ENCODE measurements around the gene TUT1. TPM values are rescaled to one million over a fixed set of nuclear protein-coding genes. Genes with fewer than 3 reads are reported as not detected.

Gene TUT1
- total and polyA plus RNA-seq, 2 experiments from 2014 or later, result 6.1 to 12.1 TPM

DNA sequence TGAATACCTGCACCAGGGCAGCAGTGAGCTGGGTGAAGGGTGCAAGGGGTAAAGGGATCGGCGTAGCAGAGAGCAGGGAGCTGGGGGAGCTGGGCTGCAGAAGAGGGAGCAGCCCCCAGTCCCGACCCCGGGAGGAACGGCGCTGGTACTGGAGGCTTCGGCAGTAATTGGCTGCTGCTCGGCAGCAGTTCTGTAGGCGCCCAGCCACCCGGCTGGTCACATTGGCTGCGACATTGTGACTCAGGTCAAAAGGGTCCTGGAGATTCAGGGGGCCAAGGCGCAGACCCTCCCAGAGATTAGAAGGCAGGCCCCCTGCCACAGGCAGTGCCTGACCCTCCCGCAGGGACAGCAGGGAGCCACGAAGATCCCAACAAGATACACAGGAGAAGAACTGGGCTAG, 15.5 kb downstream of the TUT1 start:
- 38 to 43% methylated on average over 13 to 14 of the region's 14 CpGs for WGBS, 2 experiments (ENCODE audit: low coverage in 1 of 2, low lambda C conversion rate in 2 of 2, missing lambda C conversion rate in 2 of 2)
- no peak for TF ChIP-seq EZH2 (IDR thresholded peaks at IDR 0.05; ENCODE audit: insufficient read depth, poor library complexity, severe bottlenecking)
- TF ChIP-seq EZH2phosphoT487 (IDR thresholded peaks at IDR 0.05; ENCODE audit: insufficient read depth, low read depth), result no peak
- H2AFZ ChIP-seq, result 0 out of 2 replicates have a peak overlapping the region, but pooled peaks have one; percentile 65
- in situ Hi-C loops (cut with MboI), result no loop called here
- no peaks in the 10 kb centered on the region for H3K9me2 ChIP-seq (ENCODE audit: insufficient read depth)
- H3K4me2 ChIP-seq (ENCODE audit: unreplicated experiment), result peak overlapping the region; percentile 95
- peak overlapping the region; percentile 80 for H3K4me3 ChIP-seq
- H3K4me1 ChIP-seq (ENCODE audit: insufficient read depth), result peaks cover 22% of the 10 kb centered on the region
- no peaks in the 10 kb centered on the region for H4K20me1 ChIP-seq (ENCODE audit: insufficient read depth)
- H3K9me3 ChIP-seq (ENCODE audit: low read depth), result no peaks in the 10 kb centered on the region
- no peak for DNase-seq
- H3K36me3 ChIP-seq (ENCODE audit: low read depth), result peaks cover 19% of the 10 kb centered on the region
- peak overlapping the region; percentile 99; the same call in 1 of the 2 replicates for H3K27ac ChIP-seq
- H3K27me3 ChIP-seq (replicated peaks; ENCODE audit: insufficient read depth), result no peaks in the 10 kb centered on the region
- peak overlapping the region; percentile 99 for H3K9ac ChIP-seq
- peaks cover 14% of the 10 kb centered on the region for H3F3A ChIP-seq (ENCODE audit: insufficient read depth)
- H3K79me2 ChIP-seq (ENCODE audit: insufficient read depth), result peaks cover 61% of the 10 kb centered on the region

DNA sequence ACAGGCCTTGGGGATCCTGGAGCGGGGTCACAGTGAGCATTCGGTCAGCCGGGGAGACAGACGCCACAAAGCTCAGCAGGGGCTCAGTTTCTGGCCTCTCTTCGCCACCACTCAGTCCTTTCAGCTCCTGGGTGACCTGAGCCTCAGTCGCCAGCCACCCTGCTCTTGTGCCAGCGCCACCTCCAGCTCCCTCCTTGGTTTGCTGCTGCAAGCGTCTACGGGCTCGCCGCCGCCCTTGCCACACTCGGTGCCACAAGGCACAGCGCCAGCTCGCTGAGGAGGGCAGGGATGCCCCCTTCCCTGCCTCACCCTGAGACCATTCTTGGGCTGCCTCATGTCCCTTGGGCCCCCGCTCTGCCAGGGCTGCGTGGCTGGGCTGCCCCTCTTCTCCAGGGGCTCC, 16.2 kb downstream of the TUT1 start:
- peaks cover 21% of the 10 kb centered on the region for H3F3A ChIP-seq (ENCODE audit: insufficient read depth)
- peaks cover 67% of the 10 kb centered on the region for H3K79me2 ChIP-seq (ENCODE audit: insufficient read depth)
- H3K4me2 ChIP-seq (ENCODE audit: unreplicated experiment), result peak overlapping the region; percentile 95
- peak overlapping the region; percentile 65 for H2AFZ ChIP-seq
- H4K20me1 ChIP-seq (ENCODE audit: insufficient read depth), result no peaks in the 10 kb centered on the region
- peaks cover 25% of the 10 kb centered on the region for H3K36me3 ChIP-seq (ENCODE audit: low read depth)
- no peaks in the 10 kb centered on the region for H3K9me3 ChIP-seq (ENCODE audit: low read depth)
- peak overlapping the region; percentile 80 for H3K4me3 ChIP-seq
- no peaks in the 10 kb centered on the region for H3K27me3 ChIP-seq (replicated peaks; ENCODE audit: insufficient read depth)
- DNase-seq, result peak; percentile 52
- peak overlapping the region; percentile 99 for H3K27ac ChIP-seq
- TF ChIP-seq EZH2 (IDR thresholded peaks at IDR 0.05; ENCODE audit: insufficient read depth, poor library complexity, severe bottlenecking), result no peak
- no peak for TF ChIP-seq EZH2phosphoT487 (IDR thresholded peaks at IDR 0.05; ENCODE audit: insufficient read depth, low read depth)
- peak overlapping the region; percentile 99 for H3K9ac ChIP-seq
- peaks cover 22% of the 10 kb centered on the region for H3K4me1 ChIP-seq (ENCODE audit: insufficient read depth)
- 6 to 12% methylated on average over 17 of the region's 17 CpGs for WGBS, 2 experiments (ENCODE audit: low coverage in 1 of 2, low lambda C conversion rate in 2 of 2, missing lambda C conversion rate in 2 of 2)
- H3K9me2 ChIP-seq (ENCODE audit: insufficient read depth), result no peaks in the 10 kb centered on the region
- in situ Hi-C loops (cut with MboI), result no loop called here

DNA sequence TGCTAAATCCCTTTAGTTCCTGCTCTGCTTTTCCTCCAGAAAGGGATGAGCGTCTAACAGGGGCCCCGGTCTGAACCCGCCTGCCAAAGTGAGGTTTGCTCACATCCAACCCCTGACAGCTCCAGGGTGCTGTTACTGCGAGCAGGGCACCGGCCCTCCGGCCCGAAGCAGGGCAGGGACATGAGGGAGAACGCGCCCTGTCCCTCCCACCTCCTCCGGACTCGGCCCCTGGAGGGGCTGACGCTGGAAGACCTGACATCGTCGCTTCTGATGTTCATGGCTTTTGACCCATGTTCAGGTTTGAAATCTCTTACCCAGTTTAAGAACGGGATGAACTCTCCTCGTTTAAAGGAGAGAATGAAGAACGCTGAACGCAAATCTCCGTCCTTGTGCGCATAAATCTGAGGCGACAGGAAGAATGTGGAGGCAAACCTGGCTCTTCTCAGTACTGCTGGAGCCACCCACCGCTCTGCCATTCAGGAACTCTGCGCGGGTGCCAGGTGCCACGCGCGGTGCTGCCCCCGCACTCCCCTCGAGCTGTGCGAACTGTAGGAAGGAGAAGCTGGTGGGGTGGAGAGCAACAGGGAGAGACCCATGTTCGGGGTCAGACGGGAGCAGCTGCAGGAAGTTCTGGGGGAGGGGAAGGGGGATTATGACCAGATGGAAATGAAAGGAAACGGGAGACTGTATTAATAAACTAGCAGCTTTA, 16.8 kb downstream of the TUT1 start:
- Histone ChIP-seq H3K9ac (peak overlapping the region; percentile 99), H3K79me2 (ENCODE audit: insufficient read depth) (peaks cover 74% of the 10 kb centered on the region), H3K9me2 (ENCODE audit: insufficient read depth) (no peaks in the 10 kb centered on the region), H3K27me3 (replicated peaks; ENCODE audit: insufficient read depth) (no peaks in the 10 kb centered on the region), H3K4me1 (ENCODE audit: insufficient read depth) (peaks cover 22% of the 10 kb centered on the region), H3K27ac (peak overlapping the region; percentile 99), H3K4me3 (peak overlapping the region; percentile 80), H2AFZ (peak overlapping the region; percentile 65), H4K20me1 (ENCODE audit: insufficient read depth) (no peaks in the 10 kb centered on the region), H3K9me3 (ENCODE audit: low read depth) (no peaks in the 10 kb centered on the region), H3K36me3 (ENCODE audit: low read depth) (peaks cover 27% of the 10 kb centered on the region), H3K4me2 (ENCODE audit: unreplicated experiment) (peak overlapping the region; percentile 95), H3F3A (ENCODE audit: insufficient read depth) (peaks cover 26% of the 10 kb centered on the region)
- 1% methylated on average over 33 of the region's 33 CpGs for WGBS, 2 experiments (ENCODE audit: low coverage in 1 of 2, low lambda C conversion rate in 2 of 2, missing lambda C conversion rate in 2 of 2)
- TF ChIP-seq EZH2 (IDR thresholded peaks at IDR 0.05; ENCODE audit: insufficient read depth, poor library complexity, severe bottlenecking), result no peak
- peak; percentile 72 for DNase-seq
- in situ Hi-C loops (cut with MboI), result no loop called here

DNA sequence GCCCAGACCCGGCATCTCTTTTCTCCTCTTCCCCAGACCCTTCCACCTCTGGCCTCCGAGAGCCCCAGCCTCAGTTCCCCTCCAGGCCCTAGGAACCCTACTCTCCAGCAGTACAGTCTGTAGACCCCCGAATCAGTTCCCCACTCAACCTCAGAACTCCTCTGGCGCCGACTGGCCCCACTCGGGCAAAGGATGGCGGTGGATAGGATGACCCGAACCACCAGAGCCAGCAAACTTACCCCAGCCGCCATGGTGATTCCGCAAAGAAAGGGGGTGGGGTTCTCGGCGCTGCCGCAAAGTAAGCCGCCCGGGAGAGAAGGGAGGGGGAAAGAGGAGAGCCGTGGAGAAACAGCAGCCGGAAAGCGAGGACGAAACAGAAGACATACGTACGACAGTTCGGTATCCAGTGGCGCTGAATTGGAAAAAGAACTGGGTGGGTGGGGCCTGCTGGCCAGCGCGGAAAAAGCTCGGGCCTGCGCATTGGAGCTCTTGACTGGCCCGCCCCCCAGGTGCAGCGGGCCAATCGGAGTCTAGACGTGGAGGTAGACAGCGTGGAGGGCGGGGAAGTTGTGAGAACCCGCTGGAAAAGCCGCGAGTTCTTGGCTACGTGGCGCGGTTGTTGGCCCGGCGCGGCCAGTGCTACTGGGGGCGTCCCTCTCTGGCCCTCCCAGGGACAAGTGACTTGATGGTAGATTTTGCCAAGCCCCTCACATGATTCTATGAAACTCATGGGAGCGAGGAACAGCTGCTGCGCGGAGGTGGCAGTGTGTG, 17.5 kb downstream of the TUT1 start, which contains the start of gene EEF1G:
Gene EEF1G (minus strand): TSS at position 300 of the 771 bp plus-strand sequence. CDS start 49 bp downstream, at position 251.
- Histone ChIP-seq H3K36me3 (ENCODE audit: low read depth) (peaks cover 34% of the 10 kb centered on the region), H3K27me3 (replicated peaks; ENCODE audit: insufficient read depth) (no peaks in the 10 kb centered on the region), H3K4me3 (peak within 1 kb of the TSS; percentile 94), H3K27ac (peak within 1 kb of the TSS; percentile 99), H2AFZ (peak within 1 kb of the TSS; percentile 86), H3K9me3 (ENCODE audit: low read depth) (no peaks in the 10 kb centered on the region), H3K4me2 (ENCODE audit: unreplicated experiment) (peak within 1 kb of the TSS; percentile 95), H4K20me1 (ENCODE audit: insufficient read depth) (no peaks in the 10 kb centered on the region), H3K9me2 (ENCODE audit: insufficient read depth) (no peaks in the 10 kb centered on the region), H3F3A (ENCODE audit: insufficient read depth) (peaks cover 22% of the 10 kb centered on the region), H3K9ac (peak within 1 kb of the TSS; percentile 99), H3K79me2 (ENCODE audit: insufficient read depth) (peaks cover 81% of the 10 kb centered on the region), H3K4me1 (ENCODE audit: insufficient read depth) (peaks cover 22% of the 10 kb centered on the region)
- TF ChIP-seq EZH2phosphoT487 (IDR thresholded peaks at IDR 0.05; ENCODE audit: insufficient read depth, low read depth) (no peak), EZH2 (IDR thresholded peaks at IDR 0.05; ENCODE audit: insufficient read depth, poor library complexity, severe bottlenecking) (no peak)
- in situ Hi-C loops (cut with MboI), result no loop called here
- peak; percentile 100 for DNase-seq
- WGBS, 2 experiments (ENCODE audit: low coverage in 1 of 2, low lambda C conversion rate in 2 of 2, missing lambda C conversion rate in 2 of 2), result 0 to 1% methylated on average over 44 to 46 of the region's 46 CpGs

Data from GM23248 (cell line).